RCC 7860 (cell line): Measurements from ENCODE around the gene RLN2.
"Not testable (repeated sequence)": the region's sequence is repeated elsewhere in the genome, so short reads cannot be mapped to it uniquely, and the experiment has no call there.

Experiments
- DNase-seq: peaks from one replicate; pipeline ENCODE4 v3.0.0-alpha.2; 2015; ENCODE audit warnings: low spot score
- FAIRE-seq: peaks from 2 replicates; lab custom pipeline; 2012; peaks lifted over from hg19 to GRCh38; lab: Jason Lieb, UNC

Gene RLN2

GRCh38 chr9:5303840-5304795 lies at the start of gene RLN2:
TSS of gene RLN2 (minus strand) at chr9:5304716. CDS start at chr9:5304580, 136 bp downstream.
- DNase-seq = not testable (repeated sequence)
- FAIRE-seq = peak; percentile 78

- DNase-seq (no peak), FAIRE-seq (no peak)
Observed at GRCh38 chr9:5354184-5354583, 49.7 kb upstream of the RLN2 start.

DNA sequence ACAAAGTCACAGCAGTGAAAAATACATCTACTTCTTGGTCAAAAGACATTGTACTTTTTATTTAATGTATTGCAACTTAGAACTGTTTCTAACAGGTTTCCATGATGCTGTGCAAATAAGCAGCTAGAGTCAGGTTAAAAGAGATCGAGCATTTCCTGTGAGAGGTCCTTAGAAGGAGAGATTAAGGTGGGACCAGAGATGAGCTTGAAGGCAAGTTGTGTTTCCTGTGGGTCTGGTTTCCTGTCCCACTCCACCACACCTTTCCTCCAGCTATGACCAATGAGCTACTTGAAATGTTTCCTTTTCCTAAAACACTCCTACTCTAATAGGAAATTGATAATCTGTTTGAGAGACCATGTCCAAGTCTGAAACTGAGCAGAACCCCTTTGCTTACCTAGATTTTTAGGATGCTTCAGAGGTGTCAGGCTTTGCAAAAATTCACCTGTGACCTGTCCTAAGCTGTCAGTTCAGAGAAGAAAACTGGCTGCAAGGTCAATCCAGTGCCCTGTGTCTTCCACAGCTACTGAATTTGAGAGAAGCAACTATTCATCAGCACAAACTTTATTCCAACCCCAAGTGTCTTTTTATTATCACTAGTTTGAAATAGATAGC lies 48.2 kb upstream of the RLN2 start:
- FAIRE-seq (no peak), DNase-seq (no peak)

DNA sequence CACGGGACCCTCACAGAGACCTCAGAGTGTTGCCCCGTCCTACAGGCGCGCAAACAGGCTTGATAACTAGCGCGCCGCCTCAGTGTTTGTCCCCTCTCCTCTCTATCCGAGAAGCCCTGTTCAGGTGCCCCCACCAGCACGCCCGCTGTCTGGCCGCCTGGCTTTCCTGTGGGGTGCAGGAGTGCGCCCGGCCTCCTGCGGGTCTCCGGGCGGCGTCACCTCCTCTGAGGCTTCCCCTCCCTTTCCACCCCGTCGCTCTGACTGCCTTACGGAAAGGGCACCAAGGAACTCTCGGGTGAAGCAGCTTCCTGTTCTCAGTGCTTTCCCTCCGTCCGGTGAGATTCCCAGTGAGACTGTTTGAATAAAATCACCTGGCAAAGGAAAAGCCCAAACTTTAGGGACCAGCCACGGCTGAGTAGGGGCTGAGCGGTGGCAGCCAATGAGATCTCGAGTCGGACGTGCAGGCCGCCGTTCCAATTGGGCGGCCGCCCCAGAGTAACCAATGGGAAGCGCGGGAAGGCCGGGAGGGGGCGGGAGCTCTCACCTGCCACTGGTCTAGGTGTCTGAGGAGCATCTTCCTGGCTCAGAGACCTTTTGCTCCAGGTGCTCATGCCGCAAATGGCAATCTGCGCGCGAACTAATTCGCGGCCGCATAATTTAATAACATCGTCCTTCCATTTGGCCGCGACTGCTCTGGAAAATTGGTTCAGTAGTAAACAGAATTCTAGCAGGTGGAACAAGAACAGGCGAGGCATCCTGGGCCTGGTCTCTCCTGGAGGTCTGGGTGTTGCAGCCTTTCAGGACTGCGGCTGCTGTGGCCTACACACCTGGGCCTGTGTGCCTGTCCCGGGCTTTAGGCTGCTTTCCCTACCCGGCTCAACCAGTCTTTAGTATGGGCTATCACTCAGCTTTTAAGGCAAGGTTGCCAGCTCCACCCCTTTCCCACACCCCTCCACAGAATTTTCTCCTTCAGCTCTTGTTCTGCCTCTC lies 34.8 kb upstream of the RLN2 start, which contains the start of gene RLN1:
TSS of gene RLN1 (minus strand) at position 885 of the 990 bp plus-strand sequence. CDS start at position 755, 130 bp downstream.
- FAIRE-seq = peak; percentile 81

GRCh38 chr9:5336688-5337087 lies 32.2 kb upstream of the RLN2 start:
- FAIRE-seq = no peak
- no peak for DNase-seq

More for the DNA sequence above, 34.8 kb upstream of the RLN2 start, which contains the start of gene RLN1:
- DNase-seq = not testable (repeated sequence)

DNA sequence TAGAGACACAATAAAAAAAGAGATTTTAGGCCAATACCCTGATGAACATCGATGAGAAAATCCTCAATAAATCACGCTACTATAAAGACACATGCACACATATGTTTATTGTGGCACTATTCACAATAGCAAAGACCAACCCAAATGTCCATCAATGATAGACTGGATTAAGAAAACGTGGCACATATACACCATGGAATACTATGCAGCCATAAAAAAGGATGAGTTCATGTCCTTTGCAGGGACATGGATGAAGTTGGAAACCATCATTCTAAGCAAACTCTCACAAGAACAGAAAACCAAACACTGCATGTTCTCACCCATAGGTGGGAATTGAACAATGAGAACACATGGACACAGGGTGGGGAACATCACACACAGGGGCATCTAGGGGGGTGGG lies 26.8 kb upstream of the RLN2 start:
- not testable (repeated sequence) for DNase-seq, FAIRE-seq

DNA sequence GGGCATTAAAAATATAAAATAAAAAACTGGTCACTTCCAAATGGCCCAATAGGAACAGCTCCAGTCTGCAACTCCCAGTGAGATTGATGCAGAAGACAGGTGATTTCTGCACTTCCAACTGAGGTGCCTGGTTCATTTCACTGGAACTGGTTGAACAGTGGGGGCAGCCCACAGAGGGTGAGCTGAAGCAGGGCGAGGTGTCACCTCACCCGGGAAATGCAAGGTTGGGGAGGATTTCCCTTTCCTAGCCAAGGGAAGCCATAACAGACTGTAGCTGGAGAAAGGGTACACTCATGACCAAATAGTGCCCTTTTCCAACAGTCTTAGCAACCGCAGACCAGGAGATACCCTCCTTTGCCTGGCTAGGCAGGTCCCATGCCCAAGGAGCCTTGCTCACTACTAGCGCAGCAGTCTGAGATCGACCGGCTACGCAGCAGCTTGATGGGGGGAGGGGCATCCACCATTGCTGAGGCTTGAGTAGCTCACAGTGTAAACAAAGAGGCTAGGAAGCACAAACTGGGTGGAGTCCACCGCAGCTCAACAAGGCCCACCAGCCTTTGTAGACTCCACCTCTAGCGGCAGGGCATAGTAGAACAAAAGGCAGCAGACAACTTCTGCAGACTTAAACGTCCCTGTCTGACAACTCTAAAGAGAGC lies 22.5 kb upstream of the RLN2 start:
- DNase-seq (no peak), FAIRE-seq (no peak)

DNA sequence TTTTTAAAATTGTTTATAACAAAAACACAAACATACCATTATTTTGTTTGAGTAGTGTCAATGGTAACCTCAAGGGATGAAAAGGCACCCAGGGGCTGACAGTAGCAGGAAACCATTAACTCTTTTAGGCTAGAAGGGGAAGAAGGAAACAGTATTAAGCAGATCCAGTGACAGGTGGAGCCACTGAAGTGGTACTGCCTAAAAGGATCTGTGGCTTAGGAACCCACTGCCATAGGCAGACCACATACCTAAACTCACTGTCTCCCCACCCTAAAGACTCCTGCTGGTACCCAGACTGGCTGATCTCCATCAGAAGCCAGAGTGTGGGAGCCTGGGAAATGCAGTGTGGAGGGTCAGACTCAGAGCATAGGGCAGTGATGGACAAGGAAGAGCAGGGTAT lies 21.7 kb upstream of the RLN2 start:
- FAIRE-seq (no peak), DNase-seq (no peak)

GRCh38 chr9:5321601-5322000 lies 17.1 kb upstream of the RLN2 start:
- not testable (repeated sequence) for FAIRE-seq, DNase-seq

DNA sequence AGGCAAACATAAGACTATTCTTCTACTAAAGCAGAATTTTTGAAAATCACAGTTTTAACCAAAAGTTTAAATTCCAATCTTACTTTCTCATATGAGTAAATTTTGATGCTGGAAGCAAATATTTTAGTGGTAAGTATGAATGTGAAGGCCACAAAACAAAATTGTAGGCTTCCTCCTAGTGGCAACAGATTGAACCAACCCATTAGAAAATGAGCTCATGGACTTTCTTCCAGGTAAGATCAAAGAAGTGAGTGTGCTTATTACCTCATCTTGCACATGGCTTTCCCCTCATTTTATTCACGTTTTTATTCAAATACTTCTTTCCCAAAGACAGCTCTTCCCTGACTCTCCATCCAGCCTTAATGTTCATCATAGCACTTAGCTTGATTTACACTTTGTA lies 16.5 kb upstream of the RLN2 start:
- DNase-seq (no peak), FAIRE-seq (no peak)

GRCh38 chr9:5316406-5316805 lies 11.9 kb upstream of the RLN2 start:
- FAIRE-seq, DNase-seq: not testable (repeated sequence)

GRCh38 chr9:5315187-5315923 lies 10.8 kb upstream of the RLN2 start:
- DNase-seq = no peak
- no peak for FAIRE-seq

GRCh38 chr9:5310851-5311250 lies 6.3 kb upstream of the RLN2 start:
- no peak for FAIRE-seq
- no peak for DNase-seq

GRCh38 chr9:5305741-5306140 lies 1.2 kb upstream of the RLN2 start:
- DNase-seq (no peak), FAIRE-seq (no peak)

- FAIRE-seq = no peak
- no peak for DNase-seq
Observed at GRCh38 chr9:5301544-5301943, 3.0 kb downstream of the RLN2 start.

GRCh38 chr9:5292141-5292540 lies 12.4 kb downstream of the RLN2 start:
- no peak for FAIRE-seq
- DNase-seq = no peak

- DNase-seq = no peak
- no peak for FAIRE-seq
Observed at GRCh38 chr9:5288591-5288990, 15.9 kb downstream of the RLN2 start.

DNA sequence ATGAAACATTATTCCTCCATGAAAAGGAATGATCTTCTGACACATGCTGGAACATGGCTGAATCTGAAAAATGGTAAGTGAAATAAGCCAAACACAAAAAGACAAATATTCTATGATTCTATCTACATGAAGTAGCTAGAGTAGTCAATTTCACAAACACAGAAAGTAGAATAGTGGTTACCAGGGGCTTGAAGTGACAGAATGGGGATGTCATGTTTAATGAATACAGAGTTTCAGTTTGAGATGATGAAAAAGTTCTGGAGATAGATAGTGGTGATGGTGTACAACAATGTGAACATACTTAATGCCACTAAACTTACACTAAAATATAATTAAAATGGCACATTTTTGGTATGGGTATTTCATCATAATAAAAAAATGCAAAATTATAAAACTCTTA lies 18.3 kb downstream of the RLN2 start:
- no peak for FAIRE-seq

DNA sequence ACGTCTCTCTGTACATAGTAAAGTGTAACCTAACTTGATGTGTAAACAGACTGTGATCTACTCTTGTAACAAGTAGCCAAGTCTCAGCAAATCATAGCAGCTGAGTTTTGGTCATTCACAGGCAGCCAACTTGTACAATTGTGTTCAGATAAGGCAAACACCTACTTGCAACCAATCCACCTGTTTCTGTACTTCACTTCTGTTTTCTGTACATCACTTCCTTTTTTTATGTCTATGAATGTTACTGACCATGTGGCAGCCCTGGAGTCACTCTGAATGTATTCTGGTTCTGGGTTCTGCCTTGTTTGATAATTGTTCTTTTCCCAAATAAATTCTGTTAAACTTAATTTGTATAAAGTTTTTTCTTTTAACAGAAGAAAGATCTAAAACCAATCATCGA lies 26.0 kb downstream of the RLN2 start:
- no peak for DNase-seq
- no peak for FAIRE-seq

More for the DNA sequence above, 18.3 kb downstream of the RLN2 start:
- DNase-seq = no peak
